Inflammatory macrophage (primary cell): Measurements from ENCODE around the gene HSPG2.
"Not testable (repeated sequence)": the region's sequence is repeated elsewhere in the genome, so short reads cannot be mapped to it uniquely, and the experiment has no call there.

Experiments
- DNase-seq, 2 donors: peaks; one replicate each; pipeline ENCODE4 v3.0.0-alpha.2; 2020 to 2022

HSPG2 gene

DNA sequence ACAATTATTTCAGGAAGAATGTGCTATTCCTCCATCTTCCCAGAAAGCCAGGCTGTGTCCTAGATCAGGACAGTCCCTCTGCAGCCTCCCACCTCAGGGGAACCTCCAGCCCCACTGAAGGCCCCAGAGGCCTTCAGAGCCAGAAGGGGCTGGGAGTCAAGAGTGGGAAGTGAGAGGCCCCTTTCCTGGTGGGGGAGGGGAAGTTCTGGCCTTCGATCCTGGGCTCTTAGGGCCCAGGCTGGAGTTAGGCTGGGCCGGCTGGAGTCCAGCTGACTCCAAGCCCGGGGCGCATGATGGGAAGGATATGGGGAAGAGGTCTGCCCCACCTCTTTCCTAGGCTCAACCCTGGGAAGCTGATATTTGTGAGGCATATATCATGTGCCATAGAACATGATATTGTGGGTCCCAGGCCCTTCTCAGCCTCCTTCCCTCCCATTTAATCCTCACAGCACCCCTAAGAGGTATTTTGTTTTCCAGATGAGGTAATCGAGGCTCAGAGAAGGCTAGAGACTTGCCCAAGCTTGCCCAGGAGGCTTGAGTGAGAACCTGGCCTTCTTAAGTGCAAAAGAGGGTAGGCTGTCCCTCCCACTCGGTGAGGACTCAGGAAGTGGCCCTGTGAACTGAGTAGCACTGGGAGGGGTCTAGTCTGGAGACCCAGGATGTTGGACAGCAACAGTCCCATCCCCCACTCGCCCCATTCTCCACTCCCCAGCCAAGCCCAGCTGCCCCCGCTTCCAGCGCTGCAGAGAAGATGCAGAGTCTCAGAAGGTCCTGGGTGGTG is 18.6 kb upstream of the HSPG2 start:
- no peak for DNase-seq

DNA sequence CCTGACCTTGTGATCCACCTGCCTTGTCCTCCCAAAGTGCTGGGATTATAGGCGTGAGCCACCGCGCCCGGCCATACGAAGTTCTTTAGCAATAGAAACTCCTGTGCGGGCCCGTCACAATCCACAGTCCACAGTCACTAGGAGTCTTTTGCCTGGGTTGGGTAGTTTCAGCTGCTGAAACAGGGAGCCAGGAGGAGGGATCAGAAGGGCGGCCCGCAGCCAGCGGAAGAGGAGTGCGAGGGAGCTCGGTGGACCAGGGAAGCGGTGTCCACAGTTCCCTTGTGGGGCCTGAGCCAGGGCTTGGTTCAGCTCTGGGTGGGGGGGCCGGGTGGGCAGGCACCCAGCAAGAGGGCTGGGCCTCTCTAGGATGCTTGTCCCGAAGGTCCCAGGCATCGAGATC is 17.9 kb upstream of the HSPG2 start:
- no peak for DNase-seq

DNA sequence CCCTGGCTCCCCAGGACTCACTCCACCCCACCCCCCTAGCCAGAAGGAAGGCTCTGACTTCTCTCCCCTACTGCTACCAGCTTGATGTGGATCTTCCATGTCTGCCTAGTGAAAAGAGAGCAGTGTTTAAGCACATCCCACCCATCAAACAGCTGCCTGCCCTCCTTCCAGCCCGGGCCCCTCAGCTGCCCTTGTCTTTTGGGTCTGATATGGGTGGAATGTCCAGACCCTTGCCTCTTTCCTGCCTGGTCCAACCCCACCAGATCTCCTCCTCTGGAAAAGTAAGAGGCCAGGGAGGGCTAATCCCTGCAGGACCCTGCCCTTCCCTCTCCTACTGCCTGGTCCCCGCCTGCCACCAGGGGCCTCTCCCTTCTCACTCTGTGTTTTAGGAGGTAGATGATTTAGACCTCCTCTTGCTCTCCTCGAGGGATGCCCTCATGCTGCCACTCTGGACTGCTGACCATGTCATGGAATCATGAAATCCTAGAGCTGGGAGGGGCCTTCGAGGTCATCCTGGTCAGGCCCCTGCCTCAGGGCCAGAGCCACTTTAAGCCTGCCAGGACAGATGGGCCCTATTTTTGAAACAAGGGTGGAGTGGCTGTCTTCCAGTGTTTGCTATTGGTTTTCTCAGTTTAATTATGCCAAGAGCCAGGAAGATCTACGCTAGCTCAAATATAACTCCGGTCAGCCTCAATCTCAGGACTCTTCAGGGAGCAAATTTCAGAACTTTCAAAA is 15.8 kb upstream of the HSPG2 start:
- no peak for DNase-seq

DNA sequence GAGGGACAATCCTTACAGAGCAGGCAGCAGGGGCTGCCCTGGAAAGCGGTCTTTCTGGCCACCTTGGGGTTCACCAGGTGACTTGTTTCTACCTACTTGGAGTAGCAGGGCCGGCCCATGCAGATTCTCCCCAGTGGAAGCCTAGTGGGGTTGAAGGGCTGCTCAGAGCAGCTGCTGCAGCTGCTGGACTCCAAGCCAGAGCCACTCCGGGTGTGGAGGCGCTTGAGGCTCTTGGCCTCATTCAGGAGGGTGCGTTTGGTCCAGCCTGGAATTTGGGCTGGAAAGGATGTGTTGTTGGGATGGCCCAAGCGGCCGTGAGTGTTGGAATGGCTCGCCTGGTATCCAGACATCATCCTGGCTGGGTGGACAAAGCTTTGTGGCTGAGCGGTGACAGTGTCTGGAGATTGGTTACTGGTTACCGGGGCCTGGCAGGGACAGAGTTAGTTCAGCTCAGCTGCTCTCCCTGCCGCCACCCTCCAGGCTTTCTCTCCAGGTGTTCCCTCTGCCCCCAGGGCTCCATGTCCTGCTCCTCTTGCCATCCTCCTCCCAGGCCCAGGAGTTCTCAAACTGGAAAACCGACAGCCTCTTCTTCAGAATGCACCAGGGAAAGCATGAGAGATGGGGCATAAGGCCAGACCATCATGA is 14.2 kb upstream of the HSPG2 start:
- no peak for DNase-seq

DNA sequence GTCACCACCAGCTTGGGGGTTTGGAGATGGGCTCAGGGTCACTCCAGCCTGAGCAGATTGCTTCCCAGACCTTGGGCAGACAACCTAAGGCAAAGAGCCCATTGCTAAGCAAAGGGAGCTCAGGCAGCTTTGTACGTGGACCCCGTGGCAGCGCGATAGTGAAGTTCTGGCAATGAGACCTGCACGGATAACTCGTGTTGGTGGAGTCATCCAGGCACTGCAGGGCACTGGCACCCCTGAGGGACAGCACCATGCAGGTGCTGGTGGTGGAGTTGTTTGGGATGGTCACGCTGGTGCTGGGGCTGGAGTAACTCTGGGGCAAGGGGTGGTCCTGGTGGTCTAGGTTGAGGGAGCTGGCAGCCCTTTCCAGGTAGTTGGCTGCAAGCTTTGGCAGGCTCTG is 13.6 kb upstream of the HSPG2 start:
- DNase-seq: no peak

DNA sequence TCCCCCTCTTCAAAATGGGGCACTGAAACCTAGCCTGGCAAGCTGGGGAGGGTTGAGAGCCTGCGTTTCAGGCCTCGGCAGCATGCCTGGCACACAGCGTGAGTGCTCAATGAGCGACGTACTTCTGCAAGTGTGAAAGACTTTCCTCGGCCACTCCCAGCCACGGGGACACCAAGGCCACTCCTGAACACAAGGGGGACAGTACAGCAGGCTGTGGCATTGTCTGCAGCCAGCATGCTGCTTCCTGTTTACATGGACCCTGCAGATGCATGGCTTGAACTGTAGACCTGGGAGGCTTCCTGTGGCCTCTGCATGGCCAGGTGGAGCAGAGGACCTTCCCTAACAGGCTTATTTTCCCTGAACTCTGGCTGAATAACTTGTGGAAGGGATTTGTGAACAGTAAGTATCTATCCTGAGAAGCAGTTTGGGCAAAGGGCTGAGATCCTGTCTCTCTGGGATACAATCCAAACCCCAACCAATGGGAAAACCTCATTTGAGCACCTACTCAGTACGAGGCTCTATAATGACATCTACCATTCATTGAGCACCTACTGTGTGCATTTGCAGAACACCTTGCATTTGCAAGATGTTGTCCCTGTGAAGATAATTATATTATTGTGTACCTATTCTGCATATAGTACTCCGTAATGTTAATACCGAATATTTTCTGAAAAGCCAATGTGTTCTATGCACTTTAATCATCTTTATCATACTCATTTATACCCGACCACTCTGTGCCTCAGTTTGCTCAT is 9.9 kb upstream of the HSPG2 start:
- peak in 1 of 2 donors; percentile 17 for DNase-seq

DNA sequence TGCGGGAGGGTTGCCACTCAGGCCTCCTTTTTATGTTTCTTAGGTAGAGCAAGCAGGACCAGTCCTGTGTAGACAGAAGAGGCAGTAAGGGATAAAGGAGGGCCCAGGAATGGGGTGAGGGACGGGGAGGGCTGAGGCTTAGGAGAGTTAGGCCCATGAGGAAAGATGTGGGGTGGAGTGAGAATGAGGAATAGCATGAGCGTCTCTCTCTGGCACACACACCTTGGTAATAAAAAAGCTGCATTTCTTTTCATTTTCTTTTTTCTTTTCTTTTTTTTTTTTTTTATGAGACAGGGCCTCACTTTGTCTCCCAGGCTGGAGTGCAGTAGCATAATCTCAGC is 7.6 kb upstream of the HSPG2 start:
- no peak for DNase-seq

DNA sequence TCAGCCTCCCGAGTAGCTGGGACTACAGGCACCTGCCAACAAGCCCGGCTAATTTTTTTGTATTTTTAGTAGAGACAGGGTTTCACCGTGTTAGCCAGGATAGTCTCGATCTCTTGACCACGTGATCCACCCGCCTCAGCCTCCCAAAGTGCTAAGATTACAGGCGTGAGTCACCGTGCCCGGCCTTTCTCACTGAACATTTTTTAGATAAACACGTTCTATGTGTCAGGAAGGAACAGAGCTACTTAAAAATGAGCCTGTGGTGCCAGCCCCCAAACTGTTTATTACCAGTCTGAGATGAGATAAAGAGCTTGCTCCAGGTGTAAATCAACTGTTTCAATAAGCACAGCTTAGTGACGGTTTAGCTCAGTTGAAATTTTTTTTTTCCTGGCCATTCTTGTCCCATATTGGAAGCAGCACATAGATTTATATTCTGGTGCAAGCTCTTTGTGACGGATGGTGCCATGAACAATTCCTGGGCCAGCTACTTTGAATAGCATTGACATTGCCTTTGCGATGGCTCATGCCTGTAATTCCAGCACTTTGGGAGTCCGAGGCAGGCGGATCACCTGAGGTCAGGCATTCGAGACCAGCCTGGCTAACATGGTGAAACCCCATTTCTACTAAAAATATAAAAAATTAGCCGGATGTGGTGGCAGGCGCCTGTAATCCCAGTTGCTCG is 6.0 kb upstream of the HSPG2 start:
- not testable (repeated sequence) for DNase-seq

DNA sequence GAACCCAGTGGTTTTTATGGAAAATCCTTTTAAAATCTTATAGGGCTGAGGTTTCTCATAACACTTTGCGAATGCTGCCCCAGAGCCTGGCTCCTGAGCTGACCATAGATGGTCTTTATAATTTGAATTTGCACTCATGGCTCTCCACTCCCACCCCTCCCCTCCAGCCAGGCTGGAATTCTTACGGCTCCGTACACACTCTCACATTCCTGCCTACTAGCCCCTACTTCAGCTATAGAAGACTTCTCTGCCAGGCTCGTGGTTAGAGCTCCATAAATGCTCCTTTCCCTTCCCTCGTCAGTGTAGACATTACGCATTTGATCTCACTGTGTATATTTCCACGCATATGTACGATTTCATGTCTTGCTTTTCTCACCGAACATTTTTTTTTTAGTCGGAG is 5.4 kb upstream of the HSPG2 start:
- no peak for DNase-seq

DNA sequence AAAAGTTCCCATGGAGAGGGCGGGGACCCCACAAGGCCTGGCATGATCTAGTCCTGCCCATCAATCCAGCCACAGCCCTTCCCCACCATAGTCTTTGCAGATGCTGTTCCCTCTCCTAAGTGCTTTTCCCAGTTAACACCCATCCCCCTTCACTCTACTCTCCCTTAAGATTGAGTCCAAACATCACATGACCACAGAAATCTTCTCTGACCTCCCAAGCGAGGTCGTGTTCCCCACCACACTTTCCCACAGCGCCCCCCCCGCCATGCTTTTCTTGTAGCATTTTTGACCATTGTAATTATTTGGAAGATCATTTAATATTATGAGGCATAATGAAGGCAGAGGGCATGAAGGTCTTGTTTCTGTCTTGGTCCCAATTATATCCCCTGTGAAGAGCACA is 4.3 kb upstream of the HSPG2 start:
- no peak for DNase-seq

DNA sequence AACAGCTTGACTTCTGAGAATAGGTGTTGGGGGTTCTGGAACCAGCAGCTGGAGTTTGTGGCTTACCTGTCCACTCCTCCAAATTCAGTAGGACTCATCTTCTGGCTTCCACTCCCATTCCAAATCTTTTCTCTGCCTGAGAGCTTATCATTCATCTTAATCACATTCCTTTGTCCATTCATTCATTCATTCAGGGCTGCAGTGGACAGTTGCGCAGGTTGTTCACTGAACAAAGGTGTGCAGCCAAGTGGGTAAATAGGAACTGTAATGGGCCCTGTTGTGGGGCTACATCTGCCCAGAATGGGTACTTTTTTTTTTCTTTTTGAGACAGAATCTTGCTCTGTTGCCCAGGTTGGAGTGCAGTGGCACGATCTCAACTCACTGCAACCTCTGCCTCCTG is 3.4 kb upstream of the HSPG2 start:
- no peak for DNase-seq

DNA sequence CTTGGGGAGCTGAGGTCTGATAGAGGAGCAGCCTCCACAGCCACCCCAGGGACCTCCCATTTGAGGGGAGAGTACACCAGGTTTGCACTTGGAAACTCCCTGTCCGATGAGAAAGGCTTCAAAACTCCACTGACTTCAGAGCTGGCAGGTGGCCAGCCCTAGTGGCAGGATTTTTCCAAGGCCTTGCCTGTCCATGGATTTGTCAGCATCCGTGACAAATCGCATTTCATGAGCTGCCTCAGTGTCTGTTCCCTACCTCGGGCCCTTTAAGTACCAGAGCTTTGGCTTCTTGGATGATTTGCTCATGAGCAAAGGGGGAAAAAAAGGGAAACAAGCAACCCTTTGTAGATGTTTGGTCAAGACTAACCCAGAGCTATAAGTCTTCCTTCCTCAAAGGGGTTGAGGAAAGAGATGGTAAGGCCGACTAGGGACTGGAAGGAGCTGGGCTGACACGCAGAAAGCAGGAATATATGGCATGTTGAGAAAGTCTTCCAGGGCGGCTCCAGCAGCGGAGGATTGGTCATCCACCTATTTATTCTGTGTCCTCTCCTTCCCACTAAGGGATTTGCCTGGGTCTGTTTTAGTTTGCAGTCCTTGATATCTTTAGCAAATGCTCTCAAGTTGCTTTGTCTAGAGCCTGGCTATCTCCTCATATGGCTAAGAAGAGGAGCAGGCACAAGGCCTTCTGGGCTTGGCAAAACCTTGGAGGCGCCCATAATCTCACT is 2.7 kb upstream of the HSPG2 start:
- peak; percentile 72 to 84 for DNase-seq

DNA sequence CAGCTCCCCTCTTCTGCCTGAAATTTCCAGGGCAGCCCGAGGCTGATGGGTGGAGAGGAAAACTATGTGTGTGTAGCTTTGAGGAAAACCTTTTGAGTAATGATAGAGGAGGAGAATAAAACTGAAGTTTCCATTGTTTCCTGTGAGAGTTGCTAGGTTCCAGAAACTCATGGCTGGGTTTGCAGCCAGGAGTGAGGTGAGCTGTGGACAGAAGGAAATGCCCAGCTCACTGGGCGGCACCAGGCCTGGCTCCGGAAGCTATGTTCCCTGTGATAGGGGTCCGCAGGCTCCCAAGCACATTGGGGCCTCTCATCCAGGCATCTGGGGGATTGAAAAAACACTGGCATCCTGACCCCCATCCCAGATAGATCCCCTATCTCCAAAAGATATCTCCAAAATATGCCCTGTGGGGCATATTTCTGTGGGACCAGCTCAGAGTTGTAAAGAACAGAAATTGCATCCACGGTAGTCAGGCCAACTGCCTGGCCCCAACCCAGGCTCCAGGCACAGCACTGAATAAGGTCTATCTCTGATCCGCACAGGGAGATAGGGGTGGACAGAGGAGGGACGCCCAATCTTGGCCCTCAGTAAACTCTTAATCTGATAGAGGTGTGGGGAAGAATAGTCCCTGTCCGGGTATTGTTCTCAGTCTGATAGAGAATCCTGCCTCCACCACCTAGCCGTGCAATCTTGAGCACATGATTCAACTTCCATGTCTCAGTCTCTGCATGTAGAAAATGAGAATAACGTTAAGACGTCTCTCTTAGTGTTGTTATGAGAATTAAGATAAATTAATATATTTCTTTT is 1.8 kb upstream of the HSPG2 start:
- peak in 1 of 2 donors; percentile 10 for DNase-seq

DNA sequence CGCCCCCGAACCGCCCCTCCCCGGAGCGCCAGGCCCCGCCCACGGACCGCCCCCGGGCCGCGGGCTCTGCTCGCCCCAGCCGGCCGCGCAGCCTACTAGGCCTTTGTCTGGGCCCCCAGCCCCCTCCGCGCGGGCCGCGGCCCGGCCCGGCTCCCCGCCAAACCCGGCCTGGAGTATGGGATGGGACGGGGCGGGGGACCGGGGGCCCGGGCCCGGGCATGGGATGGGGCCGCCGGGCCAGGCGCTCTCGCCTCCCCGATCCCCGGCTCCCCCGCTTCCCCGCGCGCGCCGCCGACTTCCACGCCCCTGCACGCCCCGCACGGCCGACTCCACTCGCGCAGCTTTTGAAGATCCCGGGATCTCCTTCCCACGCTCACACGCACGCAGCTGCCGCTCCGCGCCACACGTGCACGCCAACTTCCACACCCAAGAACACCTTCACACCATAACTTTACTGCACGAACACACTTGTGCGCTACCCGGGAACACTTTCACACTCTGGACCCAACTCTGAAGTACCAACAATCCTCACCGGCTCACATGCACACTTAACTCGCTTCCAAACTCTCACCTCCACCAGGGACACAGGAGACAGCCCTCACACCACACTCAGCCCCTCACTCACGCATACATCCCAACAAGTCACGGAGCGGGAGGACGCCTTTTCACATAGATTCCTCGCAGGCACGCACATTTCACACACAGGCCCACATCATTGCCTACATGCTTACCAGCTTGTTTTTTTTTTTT is 437 bp upstream of the HSPG2 start:
- DNase-seq: peak; percentile 49 to 63

DNA sequence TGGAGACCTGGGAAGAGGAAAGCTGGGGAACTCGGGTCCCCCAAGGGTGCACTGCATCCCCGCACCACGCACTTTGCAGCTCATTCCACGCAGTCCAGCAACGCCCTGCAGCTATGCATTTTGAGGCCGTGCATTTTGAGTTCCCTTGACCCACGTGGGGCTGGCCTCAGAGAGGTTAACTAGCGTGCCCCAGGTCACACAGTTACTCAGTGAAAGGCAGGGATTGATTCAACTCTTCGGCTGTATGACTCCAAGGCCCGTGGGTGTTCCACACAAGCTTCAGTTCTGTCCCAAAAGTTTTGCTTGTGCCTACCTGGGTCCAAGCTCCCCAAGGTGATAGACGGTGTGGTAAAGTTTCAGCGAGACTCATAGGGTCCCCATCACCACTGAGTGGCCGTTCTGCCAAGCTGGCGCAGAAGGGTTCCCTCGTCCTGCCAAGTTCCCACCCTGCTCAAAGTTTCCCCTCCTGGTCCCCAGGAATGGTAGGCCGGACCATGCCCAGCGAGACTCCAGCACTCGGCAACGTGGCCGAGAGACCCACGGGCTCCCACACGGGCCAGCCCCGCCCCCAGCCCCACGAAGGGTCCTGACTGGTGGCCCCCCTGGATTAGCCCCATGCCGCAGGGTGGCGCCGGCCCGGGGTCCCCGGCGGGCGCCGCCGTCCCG is 611 bp downstream of the HSPG2 start:
- no peak for DNase-seq

DNA sequence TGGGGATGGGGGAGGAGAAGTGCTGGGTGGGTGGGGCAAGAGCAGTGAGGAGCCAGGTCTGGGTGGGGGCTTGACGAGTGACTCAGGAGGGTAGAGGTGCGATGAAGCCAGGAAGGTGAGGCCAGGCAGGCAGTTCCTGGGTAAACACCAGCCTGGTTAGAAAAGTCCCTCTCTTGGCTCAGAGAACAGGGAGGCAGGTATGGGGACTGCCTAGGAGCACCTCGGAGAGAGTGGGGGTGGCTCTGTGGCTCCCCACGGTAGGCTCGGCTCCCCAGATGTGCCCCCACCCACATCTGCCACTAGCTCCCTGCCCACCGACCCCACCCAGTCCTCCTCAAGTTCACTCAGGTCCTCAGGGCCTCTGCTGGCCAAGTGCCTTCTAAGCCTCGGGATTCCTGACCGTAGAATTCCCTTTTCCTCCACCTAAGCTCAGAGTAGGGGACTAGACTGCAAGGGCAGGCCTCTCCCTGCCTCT is 1.2 kb downstream of the HSPG2 start:
- DNase-seq: no peak

DNA sequence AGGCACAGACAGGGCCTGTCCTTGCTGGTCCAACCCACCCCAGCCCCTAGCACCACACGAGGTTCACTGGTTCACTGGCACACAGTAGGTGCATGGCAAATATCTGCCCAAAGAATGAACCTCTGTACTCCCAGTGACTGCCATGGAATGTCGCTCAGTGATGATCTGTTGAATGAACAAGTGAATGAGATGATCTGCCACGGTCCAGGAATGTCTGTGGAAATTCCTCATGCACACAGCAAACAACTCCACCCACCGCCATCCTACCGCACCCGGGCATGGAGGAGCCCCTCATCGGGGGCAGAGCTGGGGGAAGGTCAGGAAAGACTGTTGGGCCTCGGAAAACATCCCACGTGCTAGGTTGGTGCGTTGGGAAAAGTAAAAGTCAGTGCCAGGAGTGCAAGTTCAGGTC is 1.7 kb downstream of the HSPG2 start:
- DNase-seq: no peak

DNA sequence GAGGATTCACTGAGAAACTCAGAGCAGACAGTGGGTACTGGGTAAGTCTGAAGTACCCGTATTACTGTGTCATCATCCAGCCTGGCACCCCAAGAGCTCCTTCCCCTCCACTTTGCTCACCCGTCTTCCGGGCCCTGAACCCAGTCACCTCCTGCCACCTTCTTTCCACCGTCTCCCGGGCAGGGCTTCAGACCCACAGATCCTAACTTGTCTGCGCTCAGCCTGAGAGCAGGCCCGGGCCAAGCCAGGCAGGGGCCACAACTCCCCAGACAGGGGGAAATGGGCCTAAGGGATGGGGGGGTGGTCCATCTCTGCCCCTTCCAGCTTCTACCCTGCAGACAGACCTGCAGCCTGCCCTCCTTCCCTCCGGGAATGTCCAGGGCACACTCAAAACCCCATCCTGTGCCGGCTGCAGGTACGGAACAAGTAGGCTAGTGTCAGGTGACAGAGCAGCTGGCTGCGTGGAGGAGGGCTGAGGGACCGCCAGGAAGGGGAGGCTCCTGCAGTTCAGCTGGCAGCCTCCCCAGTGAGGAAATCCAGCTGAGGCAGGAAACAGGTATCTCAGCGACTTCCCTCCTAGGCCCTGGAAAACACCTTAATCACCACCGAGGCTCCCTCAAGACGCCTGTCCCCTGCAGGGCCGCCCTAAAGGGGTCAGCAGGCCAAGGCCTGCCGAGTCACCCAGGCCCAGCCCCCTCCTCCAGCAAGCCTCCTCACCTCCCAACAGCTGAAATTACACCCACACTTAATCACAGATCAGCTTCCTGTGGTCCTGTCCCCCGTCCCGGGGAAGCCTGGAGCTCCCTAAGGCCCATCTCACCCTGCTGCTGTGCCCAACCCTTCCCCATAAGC is 3.5 kb downstream of the HSPG2 start:
- no peak for DNase-seq
